HG03066 (cell line): ENCODE results near the gene VPS18.

Experiments used
- ATAC-seq: cut with Tn5 transposase; IDR thresholded peaks from one replicate; pipeline ENCODE4 v1.9.1; 2021; ENCODE audit warnings: low read depth; ENCODE audit not compliant: unreplicated experiment

VPS18 gene

GRCh38 chr15:40869686-40870085 is 24.6 kb upstream of the VPS18 start:
- no peak for ATAC-seq

DNA sequence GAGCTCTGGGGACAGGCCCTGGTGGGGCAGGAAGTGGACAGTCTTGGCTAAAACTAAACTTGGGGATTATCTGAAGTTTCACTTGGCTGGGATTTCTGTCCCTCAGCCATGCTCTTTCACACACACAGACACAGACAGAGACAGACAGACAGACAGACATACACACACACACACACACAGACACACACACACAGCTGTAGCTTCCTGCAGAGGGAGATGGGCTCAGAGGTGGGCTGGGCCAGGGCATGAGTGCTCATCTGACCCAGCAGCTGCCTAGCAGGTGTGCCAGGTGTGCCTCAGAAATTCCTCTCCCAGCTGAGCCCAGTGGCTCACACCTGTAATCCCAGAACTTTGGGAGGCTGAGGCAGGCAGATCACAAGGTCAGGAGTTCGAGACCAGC is 23.5 kb upstream of the VPS18 start:
- ATAC-seq, result no peak

DNA sequence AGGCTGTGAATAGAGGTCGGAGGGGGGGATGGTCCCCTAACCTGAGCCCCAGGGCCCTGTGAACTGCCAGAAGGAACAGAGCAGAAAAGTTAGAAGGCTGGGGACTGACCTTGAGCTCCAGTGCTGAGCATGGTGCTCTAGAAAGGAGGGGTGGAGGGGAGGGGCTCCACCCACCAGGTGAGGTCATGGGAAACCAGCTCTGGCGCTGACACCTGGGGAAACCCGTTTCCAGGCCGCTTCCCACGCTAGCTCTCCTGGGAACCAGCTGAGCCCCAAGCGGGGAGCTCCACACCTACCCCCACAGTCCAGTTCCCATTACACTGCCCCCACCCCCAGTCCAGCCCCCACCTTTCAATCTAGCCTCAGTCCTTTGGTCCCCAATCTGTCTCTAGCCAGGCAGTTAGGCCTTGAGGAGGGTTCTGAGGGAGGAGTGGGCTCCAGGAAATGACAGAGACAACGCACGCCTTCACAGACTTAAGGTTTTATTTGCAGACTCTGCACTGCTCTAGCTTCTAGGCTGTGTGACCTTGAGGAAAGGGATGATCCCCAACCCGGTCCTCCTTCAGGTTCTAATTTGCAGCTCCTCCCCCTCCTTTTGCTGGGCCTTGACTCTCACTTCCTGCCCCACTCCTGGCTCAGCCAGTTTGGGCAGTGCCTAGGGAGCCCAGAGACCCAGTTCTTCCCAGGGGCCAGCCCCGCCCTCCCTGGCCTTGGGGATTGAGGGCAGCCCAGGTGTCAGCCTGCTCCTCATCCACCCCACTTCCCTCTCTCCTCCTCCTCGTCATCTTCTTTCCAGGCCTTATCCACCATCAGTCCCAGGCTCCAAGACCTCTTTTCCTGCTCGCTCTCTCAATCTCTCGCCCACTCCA is 22.3 kb upstream of the VPS18 start:
- ATAC-seq, result no peak

DNA sequence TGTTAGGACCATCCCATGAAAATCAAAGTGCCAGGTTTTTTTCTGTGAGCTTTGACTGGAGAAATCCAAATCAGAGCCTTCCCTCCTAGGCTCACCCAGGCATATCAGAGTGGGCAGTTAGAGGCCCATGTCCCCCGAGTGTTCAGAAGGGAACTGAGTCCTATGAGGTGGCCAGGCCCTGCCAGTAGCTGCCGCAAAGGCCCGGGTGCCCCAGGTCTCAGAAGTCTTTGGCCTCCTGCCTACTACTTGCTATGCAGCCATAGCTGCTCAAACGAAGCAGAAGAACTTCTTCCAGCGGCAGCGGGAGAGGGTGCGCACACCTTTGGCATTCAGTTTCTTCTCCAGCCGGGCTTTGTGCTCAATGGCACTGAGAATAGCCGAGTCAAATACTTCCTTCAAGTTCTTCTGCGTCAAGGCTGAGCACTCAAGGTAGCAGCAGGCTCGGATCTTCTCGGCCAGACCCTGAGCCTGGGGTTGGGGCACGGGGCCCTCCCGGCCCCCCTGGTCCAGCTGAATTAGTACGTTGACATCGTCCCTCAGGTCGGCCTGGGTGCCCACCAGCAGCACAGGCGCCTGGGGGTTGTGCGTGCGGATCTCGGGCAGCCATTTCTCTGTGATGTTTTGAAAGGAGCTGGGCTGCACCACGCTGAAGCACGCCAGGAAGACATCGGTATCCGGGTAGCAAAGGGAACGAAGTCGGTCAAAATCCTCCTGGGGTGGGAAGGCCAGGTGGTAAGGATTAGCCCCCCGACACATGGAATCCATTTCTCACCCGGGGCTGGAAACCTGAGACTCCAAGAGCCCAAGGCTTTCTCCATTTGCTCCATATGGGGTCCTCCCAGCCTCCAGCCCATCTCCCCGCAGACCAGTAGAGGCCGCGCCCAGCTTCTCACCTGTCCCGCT is 21.2 kb upstream of the VPS18 start:
- ATAC-seq, result no peak

DNA sequence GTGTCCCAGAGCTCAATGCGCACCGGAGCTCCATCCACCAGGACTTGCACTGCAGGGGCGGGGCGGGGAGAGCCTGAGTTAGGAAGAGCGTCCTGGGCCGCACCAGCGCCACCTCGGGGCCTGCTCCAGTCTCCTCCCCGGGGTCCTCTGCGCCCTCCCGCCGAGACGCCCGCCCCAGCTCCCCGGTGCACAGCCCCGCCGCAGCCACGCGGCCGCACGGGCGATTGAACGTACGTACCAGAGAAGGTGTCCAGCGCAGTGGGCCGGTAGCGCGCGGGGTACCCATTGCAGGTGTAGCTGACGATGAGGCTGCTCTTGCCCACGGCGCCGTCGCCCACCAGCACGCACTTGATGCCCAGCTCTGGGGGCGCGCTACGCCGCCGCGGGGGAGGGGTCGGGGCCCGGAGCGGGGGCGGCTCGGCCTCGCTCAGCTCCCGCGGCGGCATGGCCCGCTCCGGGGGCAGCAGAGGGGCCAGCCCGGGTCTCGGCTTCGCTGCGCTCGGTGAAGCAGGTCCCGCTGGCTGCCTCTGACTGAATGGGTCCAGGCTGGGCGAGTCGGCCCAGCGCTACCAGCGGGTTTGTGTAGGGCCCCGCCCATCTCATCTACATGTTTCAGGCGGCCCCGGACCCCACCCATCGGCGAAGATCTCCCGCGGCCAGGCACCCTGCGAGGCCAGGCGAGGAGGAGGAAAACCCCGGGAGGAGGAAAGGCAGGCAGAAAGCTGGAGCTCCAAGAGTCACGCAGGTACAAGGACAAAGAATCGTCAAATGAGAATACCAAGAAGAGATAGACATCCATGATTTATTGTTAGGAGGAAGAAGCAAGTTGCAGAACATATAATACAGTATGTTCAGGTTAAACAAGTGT is 20.3 kb upstream of the VPS18 start, which contains the start of gene RHOV:
TSS of gene RHOV (minus strand) at position 541 of the 868 bp plus-strand sequence. CDS start at position 446, 95 bp downstream.
- ATAC-seq, result peak; percentile 48

- ATAC-seq, result no peak
Measured at GRCh38 chr15:40875991-40876730, 18.1 kb upstream of the VPS18 start.

DNA sequence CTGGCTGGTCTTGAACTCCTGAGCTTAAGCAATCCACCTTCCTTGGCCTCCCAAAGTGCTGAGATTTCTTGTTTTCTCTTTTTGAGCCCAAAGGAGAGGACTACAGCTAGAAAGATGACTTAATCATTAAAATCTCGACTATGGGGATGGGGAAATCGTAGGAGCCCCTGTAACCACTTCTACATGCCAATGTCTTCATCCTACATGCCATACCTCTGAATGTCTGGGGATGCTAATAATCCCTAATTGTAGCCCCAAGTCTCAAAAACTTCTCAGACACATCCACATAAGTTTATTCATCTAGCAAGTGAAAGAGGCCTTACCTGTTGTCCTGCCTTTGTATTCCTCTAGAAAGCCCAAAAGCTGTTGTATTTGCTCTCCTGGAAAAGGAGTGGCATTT is 16.6 kb upstream of the VPS18 start:
- no peak for ATAC-seq

DNA sequence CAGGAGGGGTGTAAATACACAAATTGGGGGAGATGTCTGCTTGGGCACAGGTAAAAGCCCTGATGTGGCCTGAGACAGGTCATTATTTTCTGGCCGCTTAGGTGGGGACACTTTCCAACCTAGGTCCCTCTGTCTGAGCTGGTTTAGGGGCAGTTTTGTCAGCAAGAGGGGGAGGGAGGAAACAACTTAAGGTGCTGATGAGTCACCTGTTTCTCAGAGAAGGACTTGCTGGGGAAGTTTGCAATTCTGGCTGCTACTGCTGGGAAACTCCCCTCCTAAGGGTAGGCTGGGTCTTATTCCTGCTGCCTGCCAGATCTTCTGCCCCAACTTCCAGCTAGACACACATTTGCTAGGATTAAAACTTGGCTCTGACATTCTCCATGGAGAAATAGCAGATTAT is 15.5 kb upstream of the VPS18 start:
- peak; percentile 55 for ATAC-seq

DNA sequence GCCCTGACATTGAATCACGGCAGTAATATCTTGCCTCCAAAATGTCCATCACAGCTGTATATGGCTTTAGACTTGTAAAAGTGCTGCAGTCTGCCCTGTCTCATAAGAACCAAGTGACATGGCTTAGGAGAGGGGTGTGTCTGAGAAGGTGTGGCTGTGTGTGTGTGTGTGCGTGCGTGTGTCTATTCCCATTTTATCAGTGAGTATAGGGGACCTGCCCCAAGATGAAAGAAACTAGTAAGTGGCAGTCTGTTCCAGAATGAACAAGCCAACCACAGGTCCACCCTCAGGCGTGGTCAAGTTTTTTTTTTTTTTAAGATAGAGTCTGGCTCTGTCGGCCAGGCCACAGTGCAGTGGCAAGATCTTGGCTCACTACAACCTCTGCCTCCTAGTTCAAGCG is 14.6 kb upstream of the VPS18 start:
- no peak for ATAC-seq

GRCh38 chr15:40881351-40881750 is 12.9 kb upstream of the VPS18 start:
- ATAC-seq, result no peak

DNA sequence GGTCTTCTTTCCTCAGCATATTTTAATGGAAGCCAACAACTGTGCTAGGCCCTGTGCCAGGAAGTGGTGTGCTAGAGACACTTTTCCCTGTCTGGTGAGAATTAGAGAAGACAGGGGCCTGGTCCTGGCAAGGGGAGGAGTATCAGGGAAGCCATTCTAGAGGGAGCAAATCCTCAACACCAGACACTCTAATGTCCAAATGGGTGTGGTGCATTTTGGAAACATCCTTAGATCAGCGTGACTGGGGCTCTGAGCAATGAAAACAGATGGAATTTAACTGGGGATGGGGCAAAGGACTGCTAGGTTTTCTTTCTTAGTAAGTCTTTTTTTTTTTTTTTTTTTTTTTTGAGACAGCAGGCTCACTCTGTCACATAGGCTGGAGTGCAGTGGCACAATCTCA is 7.7 kb upstream of the VPS18 start:
- ATAC-seq, result no peak

GRCh38 chr15:40889112-40889511 is 5.1 kb upstream of the VPS18 start:
- ATAC-seq, result no peak

- no peak for ATAC-seq
Measured at GRCh38 chr15:40891138-40891537, 3.1 kb upstream of the VPS18 start.

GRCh38 chr15:40891810-40892446 is 2.3 kb upstream of the VPS18 start:
- no peak for ATAC-seq

- ATAC-seq, result no peak
Measured at GRCh38 chr15:40892447-40893012, 1.7 kb upstream of the VPS18 start.

- no peak for ATAC-seq
Measured at GRCh38 chr15:40893019-40893670, 1.1 kb upstream of the VPS18 start.

GRCh38 chr15:40894681-40895448 is 615 bp downstream of the VPS18 start:
- no peak for ATAC-seq
